ENCODE measurements around the gene UPK2.

Gene UPK2

DNA sequence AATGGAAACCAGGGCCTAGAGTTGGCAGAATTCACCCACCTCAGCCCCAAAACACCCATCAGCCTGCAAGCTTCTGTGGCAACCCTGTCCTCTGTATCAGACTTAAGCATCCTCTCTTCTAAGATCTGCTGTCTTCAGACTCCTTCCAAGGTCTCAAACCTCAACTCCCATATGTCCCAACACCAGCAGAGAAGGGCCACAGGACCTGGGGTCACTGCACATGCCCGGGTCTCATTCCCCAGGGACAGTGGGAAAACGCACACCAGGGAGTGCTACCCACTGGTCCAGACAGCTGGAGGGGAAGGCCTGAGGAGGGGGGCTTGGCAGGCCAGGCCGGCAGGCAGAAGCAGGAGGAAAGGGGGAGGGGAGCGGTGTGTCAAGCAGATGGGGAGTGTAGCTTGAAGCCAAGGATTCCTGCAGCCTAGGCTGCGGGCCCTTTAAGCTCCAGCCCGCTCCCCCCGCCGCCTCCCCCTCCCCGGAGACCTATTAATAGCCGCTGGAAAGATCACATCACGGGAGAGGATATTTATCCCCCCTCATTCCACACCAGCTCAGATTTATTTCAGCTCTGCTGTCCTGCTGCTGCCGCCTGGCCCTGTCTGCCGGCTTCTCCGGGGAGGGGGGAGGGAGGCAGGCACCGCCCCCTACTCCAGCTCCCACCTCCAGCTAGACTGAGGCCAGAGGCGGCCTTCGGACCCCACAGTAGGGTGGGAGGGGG, 47.0 kb upstream of the UPK2 start:
- DNase-seq (no peak), ATAC-seq (ENCODE audit: insufficient read depth, low read depth) (no peak)
- Histone ChIP-seq H3K9ac (ENCODE audit: low read depth, low read length) (0 out of 2 replicates have a peak overlapping the region, but pooled peaks have one; percentile 9), H3K27me3 (ENCODE audit: insufficient read depth, low read length, poor library complexity) (no peaks in the 10 kb centered on the region), H3K27ac (ENCODE audit: low read length) (peak overlapping the region; percentile 35; the same call in 1 of the 2 replicates), H4K20me1 (ENCODE audit: insufficient read depth, low read length) (no peaks in the 10 kb centered on the region), H3K4me2 (ENCODE audit: insufficient read depth, low read length) (no peak overlapping the region), H3K79me2 (ENCODE audit: insufficient read depth, low read length) (peaks cover 25% of the 10 kb centered on the region), H3K9me3 (ENCODE audit: insufficient read depth, low read length, severe bottlenecking) (no peaks in the 10 kb centered on the region), H3K36me3 (ENCODE audit: insufficient read depth, low read length) (peaks cover 33% of the 10 kb centered on the region), H3K4me3 (ENCODE audit: low read depth in 1 of 2, low read length in 2 of 2) (no peak overlapping the region), H3K4me1 (ENCODE audit: insufficient read depth, low read length) (peaks cover 36% of the 10 kb centered on the region), H2AFZ (ENCODE audit: low read depth, low read length) (no peak overlapping the region)
- TF ChIP-seq, protein P1, sequence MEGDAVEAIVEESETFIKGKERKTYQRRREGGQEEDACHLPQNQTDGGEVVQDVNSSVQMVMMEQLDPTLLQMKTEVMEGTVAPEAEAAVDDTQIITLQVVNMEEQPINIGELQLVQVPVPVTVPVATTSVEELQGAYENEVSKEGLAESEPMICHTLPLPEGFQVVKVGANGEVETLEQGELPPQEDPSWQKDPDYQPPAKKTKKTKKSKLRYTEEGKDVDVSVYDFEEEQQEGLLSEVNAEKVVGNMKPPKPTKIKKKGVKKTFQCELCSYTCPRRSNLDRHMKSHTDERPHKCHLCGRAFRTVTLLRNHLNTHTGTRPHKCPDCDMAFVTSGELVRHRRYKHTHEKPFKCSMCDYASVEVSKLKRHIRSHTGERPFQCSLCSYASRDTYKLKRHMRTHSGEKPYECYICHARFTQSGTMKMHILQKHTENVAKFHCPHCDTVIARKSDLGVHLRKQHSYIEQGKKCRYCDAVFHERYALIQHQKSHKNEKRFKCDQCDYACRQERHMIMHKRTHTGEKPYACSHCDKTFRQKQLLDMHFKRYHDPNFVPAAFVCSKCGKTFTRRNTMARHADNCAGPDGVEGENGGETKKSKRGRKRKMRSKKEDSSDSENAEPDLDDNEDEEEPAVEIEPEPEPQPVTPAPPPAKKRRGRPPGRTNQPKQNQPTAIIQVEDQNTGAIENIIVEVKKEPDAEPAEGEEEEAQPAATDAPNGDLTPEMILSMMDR (IDR thresholded peaks at IDR 0.05; ENCODE audit: borderline replicate concordance, extremely low read depth, low read length, poor library complexity, severe bottlenecking), result no peak

DNA sequence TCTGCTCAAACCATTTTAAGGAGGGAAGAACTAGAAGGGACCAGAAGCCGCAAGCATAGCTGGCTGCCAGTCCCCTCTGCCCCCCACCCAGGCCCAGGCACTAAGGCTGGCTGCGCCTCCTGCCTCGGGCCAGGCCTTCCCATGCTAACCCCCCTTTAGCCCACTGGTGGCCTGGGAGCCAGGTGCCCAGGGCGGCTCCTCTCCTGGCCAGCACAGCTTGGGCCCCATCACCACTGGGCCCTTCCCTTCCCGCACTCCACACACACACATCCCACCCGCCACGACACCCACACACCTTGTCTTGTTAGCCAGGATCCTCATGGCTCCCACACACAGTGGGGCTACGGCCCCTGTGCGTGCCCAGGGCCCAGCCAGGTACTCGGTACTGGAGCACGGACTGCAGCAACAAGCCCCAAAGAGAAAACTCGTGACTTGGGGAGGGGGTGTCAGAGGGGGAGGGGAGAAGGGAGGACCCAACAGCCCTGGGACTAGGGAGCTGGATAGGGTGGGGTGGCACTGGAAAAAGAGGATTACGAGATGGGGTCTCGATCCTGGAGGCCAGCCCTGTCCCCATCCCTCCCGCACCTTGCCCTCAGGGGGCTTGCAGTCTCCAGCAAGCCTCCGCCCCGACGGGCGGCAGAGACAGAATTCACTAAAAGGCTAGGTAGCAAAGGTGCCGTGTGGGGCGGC, 46.3 kb upstream of the UPK2 start:
- Histone ChIP-seq H3K27ac (ENCODE audit: low read length) (no peak overlapping the region; the same call in 1 of the 2 replicates), H3K4me1 (ENCODE audit: insufficient read depth, low read length) (peaks cover 43% of the 10 kb centered on the region), H3K9ac (ENCODE audit: low read depth, low read length) (0 out of 2 replicates have a peak overlapping the region, but pooled peaks have one; percentile 9), H3K36me3 (ENCODE audit: insufficient read depth, low read length) (peaks cover 29% of the 10 kb centered on the region), H3K4me2 (ENCODE audit: insufficient read depth, low read length) (no peak overlapping the region), H3K79me2 (ENCODE audit: insufficient read depth, low read length) (peaks cover 25% of the 10 kb centered on the region), H3K9me3 (ENCODE audit: insufficient read depth, low read length, severe bottlenecking) (no peaks in the 10 kb centered on the region), H3K4me3 (ENCODE audit: low read depth in 1 of 2, low read length in 2 of 2) (no peak overlapping the region), H3K27me3 (ENCODE audit: insufficient read depth, low read length, poor library complexity) (no peaks in the 10 kb centered on the region), H4K20me1 (ENCODE audit: insufficient read depth, low read length) (no peaks in the 10 kb centered on the region), H2AFZ (ENCODE audit: low read depth, low read length) (no peak overlapping the region)
- no peak for DNase-seq
- no peak for TF ChIP-seq EZH2 (IDR thresholded peaks at IDR 0.05; ENCODE audit: borderline replicate concordance, low read depth, low read length, severe bottlenecking)
- TF ChIP-seq, protein P1 (IDR thresholded peaks at IDR 0.05; ENCODE audit: borderline replicate concordance, extremely low read depth, low read length, poor library complexity, severe bottlenecking), result no peak
- ATAC-seq (ENCODE audit: insufficient read depth, low read depth), result no peak

DNA sequence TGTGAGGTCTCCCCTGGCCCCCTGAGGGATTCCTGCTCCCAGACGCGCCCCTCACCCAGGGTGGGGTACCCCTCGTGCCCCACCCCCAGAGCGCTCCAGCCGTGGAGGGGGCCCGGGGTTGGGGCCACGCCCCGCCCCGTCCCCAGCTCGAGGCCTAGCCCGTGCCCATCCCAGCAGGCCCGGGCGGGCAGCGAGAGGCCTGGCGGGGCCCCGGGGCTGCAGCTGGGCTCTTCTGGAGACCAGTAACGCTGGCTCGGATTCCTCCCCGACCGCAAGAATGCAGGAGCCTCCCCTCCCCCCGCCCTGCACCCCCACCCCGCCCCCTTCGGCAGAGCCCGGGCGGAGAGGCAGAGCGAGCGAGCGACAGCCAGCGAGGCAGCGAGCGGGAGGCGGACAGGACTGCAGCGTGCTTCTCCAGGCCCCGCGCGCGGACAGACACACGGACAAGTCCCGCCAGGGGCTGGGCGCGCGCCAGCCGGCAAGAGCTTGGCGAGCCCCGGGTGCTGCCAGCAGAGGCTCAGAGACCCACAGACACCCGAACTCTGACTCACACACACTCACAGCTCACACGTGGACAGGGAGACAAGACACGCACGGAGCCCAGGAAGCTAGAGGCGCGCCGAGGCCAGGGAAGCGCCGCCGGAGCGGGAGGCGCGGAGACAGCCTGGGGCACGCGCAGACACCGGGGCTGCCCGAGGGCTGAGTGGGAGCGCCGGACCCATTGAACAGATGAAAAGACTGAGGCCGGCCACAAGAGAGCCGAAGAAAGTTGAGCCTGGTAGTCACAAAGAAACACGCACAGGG, 45.6 kb upstream of the UPK2 start:
- ATAC-seq (ENCODE audit: insufficient read depth, low read depth) (no peak), DNase-seq (no peak)
- H3K4me3 ChIP-seq (ENCODE audit: low read depth in 1 of 2, low read length in 2 of 2), result no peak overlapping the region
- H4K20me1 ChIP-seq (ENCODE audit: insufficient read depth, low read length), result no peaks in the 10 kb centered on the region
- H3K27me3 ChIP-seq (ENCODE audit: insufficient read depth, low read length, poor library complexity), result no peaks in the 10 kb centered on the region
- no peak overlapping the region for H3K4me2 ChIP-seq (ENCODE audit: insufficient read depth, low read length)
- no peak overlapping the region for H3K27ac ChIP-seq (ENCODE audit: low read length)
- H3K36me3 ChIP-seq (ENCODE audit: insufficient read depth, low read length), result peaks cover 26% of the 10 kb centered on the region
- no peak for TF ChIP-seq EZH2 (IDR thresholded peaks at IDR 0.05; ENCODE audit: borderline replicate concordance, low read depth, low read length, severe bottlenecking)
- TF ChIP-seq, protein P1 (IDR thresholded peaks at IDR 0.05; ENCODE audit: borderline replicate concordance, extremely low read depth, low read length, poor library complexity, severe bottlenecking), result no peak
- no peaks in the 10 kb centered on the region for H3K9me3 ChIP-seq (ENCODE audit: insufficient read depth, low read length, severe bottlenecking)
- no peak overlapping the region for H3K9ac ChIP-seq (ENCODE audit: low read depth, low read length)
- peaks cover 31% of the 10 kb centered on the region for H3K79me2 ChIP-seq (ENCODE audit: insufficient read depth, low read length)
- peaks cover 51% of the 10 kb centered on the region for H3K4me1 ChIP-seq (ENCODE audit: insufficient read depth, low read length)
- H2AFZ ChIP-seq (ENCODE audit: low read depth, low read length), result no peak overlapping the region
